ENCODE results near the gene XPO4. TPM values are rescaled to one million over a fixed set of nuclear protein-coding genes. Genes with fewer than 3 reads are reported as not detected.

The XPO4 gene
- total RNA-seq, 1 experiment from 2014 or later, result 19.7 TPM

DNA sequence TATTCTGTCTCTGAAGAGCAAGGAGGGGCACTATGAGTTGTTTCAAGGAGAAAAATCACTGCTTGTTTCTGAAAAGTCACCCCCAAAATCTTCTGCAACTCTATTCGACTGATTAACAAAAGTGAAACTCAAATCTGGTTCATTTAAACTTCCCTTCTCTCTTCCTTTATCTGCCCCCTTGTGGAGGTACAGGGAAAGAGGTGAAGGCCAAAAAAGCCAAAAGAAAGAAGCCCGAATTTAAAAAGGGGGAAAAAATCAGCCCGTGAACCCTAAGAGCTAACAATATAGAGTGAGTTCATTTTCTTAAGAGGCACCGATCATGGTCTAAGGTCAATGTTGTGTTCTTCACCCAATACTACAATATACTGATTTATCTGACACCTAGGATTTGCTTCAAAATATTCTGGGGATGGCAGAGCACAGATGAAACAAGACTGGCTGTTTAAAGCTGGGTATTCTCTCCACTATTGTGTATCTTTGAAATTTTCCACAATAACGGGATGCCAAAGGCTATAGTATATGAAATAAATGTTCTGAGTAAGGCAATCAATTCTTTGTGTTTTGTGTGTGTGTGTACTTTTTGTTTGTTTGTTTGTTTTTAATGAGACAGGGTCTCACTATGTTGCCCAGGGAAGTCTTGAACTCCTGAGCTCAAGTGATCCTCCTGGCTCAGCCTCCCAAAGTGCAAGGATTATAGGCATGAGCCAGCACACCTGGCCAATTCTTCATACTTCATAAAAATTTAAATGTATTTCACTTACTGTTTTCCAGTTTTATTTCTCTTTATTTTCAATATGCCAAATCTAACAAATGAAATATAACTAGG lies 73.8 kb downstream of the XPO4 start:
- peak; percentile 64 for DNase-seq (ENCODE audit: low read depth)

DNA sequence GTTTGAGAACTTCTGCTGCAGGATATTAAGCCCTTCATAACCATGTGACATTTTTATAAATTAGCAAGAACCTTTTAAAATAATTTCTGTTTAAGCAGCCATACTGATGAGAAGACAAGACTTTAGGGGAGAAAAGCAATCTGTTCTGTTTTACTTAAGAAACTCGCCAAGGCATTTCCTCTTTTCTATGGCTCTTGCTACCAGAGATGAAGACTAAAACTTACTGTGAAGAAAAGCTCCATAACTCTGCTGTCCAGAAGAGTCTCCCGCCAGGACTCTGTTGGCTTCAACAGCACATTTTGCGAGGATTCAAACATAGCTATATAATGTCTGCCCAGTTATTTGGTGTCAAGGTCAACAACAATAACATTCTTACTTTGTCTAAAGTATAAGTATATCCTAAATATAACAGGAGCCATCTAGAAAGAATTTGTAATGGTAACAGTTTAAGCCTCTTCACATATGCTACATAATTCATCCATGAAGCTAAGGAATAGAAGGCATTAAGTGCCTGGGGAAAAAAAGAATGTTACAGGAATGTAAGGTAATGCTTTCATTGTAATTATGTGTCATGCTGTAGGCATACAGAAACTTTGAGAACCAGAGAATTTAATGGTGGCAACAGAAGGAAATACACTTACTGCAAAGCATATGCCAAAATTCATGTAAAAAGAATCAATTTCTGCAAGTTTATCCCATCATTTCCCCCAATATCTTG lies 75.5 kb downstream of the XPO4 start:
- DNase-seq (ENCODE audit: low read depth), result peak; percentile 19

- DNase-seq (ENCODE audit: low read depth), result no peak
Measured at GRCh38 chr13:20826301-20826700, 76.2 kb downstream of the XPO4 start.

DNA sequence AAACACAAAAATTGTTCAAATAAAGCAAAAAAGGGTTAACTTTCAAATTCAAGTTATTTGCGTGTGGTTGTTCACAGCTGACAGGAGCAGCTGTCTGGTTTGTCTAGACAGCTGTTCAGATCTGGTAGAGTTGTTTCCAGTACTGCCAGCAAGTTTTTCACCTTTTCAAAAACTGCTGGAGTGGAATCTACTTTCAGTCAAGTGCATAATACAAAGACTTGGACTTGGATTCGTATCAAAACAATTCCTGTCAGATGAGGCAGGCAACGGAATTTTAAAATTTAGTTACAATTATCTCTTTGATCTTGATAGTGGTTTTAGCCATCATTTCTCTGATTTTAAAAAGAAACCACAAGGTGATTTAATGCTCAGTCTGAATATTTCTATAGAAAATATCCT lies 77.1 kb downstream of the XPO4 start:
- DNase-seq (ENCODE audit: low read depth), result peak; percentile 69

GRCh38 chr13:20824762-20825476 lies 77.6 kb downstream of the XPO4 start:
- DNase-seq (ENCODE audit: low read depth), result peak; percentile 65

DNA sequence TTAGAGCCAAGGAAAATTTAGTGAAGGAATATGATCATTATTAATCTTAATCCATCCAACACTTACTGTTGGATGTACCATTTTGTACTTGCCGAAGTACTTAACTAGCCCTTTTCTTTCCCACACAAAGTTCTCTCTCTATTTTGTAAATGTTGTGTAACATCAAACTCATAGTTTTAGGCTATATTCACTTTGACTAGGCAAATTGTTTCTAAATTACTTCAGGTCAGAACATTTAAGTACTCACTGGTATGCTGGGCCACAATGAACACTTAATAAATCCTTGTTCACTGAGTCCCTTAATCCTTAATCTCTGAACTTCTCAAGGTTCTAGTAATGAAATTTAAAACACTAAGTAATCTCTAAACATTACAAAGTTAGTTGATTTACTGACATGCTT lies 79.5 kb downstream of the XPO4 start:
- DNase-seq (ENCODE audit: low read depth), result no peak

DNA sequence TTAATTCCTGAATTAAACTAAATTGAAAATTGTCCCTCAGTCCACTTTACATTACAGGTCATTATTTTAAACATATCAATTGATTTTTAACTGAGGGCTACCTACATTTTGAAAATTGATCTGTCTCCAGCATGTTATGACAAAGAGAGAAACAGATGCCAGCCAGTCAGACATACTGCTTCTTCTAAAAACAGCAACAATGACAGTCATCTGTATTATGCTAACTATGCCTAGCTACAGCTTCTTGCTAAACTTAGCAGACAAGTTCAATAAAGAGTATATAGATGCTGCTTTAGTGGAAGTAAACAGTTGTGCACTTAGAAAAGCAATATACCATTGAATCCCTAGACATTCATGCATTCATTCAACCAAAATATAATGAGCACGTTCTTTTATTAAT lies 80.1 kb downstream of the XPO4 start:
- DNase-seq (ENCODE audit: low read depth), result no peak

DNA sequence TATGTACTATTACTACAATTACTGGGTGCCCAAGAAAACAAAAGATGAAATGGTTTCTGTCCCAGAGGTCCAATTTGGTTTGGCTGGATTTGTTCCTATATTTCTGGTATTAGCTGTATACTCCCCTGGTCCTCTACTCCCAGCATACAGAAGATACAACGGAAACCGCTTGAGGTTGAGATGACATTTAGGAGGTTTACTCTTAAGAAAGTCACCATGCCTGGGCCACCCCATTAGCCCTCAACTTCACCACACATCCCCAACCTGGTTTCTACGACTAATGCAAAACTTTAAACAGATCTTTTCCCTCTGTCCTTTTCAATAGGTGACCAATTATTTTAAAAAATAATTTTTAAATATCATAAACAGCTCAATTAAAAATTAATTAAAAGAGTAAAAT lies 82.8 kb downstream of the XPO4 start:
- DNase-seq (ENCODE audit: low read depth), result no peak

- no peak for DNase-seq (ENCODE audit: low read depth)
Measured at GRCh38 chr13:20815464-20815863, 87.1 kb downstream of the XPO4 start.

DNA sequence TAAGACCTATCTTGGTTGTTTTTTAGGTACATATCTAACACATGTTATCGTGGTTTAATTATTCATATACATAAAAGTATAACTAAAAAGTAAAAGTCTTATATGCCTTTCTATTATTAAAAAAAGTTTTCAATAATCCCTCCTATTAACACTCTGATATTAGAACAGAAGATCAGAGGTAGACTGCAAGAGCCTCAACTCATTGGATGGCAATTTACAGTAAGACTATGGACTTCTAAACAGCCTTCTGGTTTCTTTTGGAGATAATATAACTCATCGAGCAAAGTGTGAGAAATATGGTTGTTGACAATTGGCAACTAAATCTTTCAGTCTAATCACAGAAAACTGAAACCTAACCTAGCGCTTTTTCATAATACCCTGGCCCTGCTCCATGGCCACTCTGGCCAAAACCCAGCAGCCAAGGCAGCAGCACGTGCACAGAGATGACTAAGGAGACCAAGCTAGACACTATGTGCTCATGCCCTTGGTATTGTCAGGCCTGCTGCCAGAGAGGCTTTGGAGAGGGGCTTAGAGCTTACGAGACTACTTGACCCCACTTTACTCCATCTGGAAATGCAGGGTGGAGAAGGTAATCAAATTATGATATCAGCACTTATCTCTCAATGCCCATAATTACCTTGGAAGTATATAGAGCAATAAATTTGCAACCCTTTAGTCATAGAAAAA lies 88.2 kb downstream of the XPO4 start:
- peak; percentile 92 for DNase-seq (ENCODE audit: low read depth)

GRCh38 chr13:20812890-20813289 lies 89.7 kb downstream of the XPO4 start:
- no peak for DNase-seq (ENCODE audit: low read depth)

DNA sequence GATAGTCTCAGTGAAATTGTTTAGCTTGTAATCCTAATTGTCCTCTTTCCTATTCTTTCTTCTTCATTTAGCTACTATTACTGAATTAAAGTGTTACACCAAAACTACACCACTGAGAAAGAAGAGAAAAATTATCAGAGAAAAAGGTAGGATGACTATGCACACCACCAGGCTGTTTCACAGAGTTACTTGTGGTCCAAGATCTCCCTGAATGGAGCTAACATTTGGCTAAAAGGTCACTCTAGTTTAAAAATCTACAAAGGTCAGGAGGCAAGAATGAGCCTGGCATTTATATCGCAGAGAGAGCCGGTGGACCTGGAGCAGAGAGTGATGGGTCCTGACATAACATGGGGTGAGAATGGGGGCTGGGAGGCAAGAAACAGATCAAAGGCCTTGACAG lies 91.7 kb downstream of the XPO4 start:
- DNase-seq (ENCODE audit: low read depth), result no peak

GRCh38 chr13:20808874-20809273 lies 93.7 kb downstream of the XPO4 start:
- no peak for DNase-seq (ENCODE audit: low read depth)

- no peak for DNase-seq (ENCODE audit: low read depth)
Measured at GRCh38 chr13:20803180-20803965, 99.2 kb downstream of the XPO4 start.

DNA sequence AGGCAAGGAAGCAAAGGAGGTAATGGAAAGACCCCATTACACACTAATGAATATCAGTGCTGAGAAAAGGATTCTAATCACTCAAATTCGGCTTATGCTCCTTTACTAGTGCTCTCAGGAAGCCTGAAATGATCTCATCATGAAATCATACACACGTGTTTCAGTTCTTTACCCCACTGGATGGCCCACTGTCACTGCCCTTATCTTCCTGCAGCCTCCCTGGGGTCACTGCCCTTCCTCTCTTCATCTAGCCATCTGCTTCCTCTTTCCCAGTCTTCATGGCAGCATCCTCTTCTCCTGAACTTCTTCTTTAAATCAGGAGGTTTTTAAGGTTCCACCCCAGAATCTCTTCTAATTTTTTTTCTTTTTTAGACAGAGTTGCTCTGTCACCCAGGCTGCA lies 100.8 kb downstream of the XPO4 start:
- no peak for DNase-seq (ENCODE audit: low read depth)

DNA sequence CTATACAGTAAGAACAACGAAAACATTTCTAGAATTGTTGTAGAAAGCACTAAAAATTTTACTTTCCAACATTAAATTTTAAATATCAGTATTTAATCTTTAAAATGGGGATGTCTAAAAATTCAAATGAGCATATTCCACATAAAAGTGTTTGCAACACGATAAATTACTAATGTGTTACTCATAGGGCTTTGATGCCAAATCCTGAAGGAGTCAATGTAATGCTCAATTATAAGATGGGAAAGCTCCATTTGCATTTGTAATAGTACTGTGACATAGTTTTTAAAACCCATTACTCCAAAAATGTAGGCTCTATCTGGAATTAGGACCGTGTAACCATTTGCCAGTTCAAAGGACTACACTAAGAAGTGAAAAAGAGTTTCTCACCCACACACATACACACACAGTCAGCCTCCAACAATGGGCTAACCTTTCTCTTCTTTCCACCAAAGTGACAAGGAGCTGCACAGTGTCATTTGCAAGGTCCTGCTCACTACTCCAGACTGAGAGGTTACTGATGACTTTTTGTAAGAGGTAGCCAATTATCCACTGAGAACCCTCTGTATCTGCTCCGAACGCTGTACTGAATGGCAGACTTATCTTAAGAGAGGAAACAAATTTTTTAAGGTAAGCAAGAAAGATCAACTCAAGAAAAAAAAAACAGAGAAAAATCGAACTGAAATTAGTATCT lies 102.7 kb downstream of the XPO4 start:
- peak; percentile 44 for DNase-seq (ENCODE audit: low read depth)

DNA sequence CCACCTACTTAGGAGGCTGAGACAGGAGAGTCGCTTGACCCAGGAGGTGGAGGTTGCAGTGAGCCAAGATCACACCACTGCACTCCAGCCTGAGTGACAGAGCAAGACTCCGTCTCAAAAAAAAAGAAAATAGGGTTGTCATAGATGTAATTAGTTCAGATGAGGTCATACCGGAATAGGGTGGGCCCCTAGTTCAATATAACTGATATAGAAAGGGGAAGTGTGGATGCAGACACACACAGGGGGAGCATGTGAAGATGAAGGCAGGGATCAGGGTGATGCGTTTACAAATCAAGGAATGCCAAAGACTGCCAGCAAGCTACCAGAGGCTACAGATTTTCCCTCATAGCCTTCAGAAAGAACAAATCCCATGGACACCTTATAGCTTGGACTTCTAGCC lies 104.5 kb downstream of the XPO4 start:
- DNase-seq (ENCODE audit: low read depth), result no peak

GRCh38 chr13:20796791-20797508 lies 105.6 kb downstream of the XPO4 start:
- peak; percentile 68 for DNase-seq (ENCODE audit: low read depth)

DNA sequence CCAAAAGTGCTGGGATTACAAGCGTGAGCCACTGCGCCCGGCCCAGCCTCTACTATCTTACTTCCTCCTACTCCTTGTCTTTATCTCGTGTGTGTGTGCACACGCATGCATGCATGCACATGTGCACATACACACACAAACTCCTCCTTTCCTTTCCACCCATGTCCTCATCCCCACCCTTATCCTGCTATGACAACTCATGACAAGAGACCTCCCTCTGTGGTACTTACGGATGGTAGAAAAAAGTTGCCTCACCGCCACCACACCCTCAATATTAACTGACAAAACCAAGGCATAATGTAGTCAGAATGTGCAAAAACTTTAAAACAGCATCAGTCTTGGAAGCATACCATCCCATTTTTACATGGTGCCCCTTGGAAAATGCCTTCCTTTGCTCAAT lies 112.9 kb downstream of the XPO4 start:
- DNase-seq (ENCODE audit: low read depth), result no peak

DNA sequence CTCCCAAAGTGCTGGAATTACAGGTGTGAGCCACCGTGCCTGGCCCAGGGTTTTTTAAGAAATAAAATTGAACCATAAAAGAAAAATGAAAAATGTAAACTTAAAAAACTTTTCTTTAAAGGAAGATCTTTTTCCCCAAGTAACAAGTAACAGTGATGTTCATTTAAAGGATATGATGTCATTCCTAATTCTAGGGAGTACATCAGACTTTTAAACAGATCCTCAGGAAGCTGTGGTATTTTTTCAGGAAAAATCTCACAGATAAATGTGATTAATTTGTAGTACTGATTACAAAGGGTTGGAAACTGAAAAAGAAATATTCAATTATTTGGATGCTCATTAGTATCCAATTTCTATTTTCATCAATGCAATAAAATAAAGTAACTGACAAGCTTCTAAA lies 114.2 kb downstream of the XPO4 start:
- DNase-seq (ENCODE audit: low read depth), result no peak
